Measurements from ENCODE around the gene PGAM2.
A peak's percentile ranks its signal among the peaks of the same experiment; 100 is the strongest.

PGAM2 gene

DNA sequence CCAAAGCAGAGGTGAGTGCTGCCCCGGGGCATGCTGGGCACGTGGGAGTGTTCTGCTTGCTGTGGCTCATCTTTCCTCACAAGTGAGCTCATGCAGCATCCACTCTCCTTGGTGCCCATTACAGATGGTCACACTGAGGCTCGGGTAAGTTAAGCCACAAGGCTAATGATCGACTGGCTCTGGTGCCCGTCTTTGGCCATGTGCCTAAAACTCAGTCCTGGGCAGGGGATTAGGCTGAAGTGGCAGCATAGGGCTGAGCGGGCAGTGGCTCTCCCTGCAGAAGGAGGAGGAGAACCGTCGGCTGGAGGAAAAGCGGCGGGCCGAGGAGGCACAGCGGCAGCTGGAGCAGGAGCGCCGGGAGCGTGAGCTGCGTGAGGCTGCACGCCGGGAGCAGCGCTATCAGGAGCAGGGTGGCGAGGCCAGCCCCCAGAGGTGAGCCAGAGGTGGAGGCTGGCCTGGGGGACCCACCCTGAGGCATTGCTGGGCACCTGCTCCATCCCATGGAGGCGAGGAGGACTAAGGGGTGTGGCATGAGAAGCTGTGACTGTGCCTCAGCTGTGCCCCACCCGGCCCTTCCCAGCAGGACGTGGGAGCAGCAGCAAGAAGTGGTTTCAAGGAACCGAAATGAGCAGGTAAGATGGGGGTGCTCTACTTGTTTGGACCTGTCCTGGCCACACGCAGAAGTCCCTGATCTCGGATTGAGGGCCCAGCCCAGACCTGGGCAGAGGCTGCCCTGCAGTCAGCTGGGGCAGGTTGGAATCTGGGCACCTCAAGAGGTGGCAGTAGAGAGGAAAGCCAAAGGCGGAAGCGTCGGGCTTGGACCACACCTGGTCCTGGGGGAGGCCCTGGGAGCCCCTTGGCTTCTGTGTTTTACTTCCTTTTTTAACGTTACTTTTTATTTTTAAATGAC lies 7.3 kb downstream of the PGAM2 start:
- Histone ChIP-seq H3K36me3 (ENCODE audit: control insufficient read depth, insufficient read depth, low read length) (peaks cover 43% of the 10 kb centered on the region), H3K27ac (ENCODE audit: low read depth, low read length) (no peak overlapping the region), H3K4me3 (ENCODE audit: low read length) (no peak overlapping the region), H3K4me1 (ENCODE audit: control insufficient read depth, insufficient read depth, low read length) (no peaks in the 10 kb centered on the region), H3K27me3 (ENCODE audit: control insufficient read depth, insufficient read depth, low read length) (no peaks in the 10 kb centered on the region), H3K9ac (ENCODE audit: low read length) (no peak overlapping the region)

DNA sequence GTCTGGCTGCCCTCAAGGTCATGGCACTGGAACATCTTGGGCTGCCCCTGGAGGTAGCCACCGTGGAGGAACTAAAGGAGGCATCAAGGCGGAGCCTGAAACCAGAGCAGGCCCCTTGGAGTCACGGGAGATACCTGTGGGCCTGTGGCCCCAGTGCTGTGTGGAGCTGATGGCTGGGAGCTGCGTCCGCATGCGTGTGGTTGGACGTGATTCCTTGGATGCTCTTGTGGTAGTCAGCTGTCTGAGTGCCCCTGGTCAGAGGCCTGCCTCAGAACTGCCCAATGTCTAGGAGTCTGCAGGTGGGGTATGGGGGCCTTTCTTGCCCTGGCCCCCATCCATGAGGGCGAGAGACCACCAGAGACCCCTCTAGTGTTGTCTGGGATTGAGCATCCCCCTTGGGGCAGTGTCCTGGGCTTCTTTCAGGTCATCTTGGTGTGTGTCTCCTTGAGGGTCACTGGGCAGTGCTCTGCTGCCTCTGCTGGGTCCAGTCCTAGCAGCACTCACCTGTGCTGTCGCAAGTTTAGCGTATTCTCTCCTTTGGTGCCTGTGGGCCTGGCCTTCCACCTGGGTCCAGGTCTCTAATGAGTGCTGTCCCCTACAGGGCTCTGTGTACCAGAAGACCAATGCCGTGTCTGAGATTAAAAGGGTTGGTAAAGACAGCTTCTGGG lies 8.1 kb downstream of the PGAM2 start:
- no peak overlapping the region for H3K9ac ChIP-seq (ENCODE audit: low read length)
- H3K36me3 ChIP-seq (ENCODE audit: control insufficient read depth, insufficient read depth, low read length), result peaks cover 47% of the 10 kb centered on the region
- no peak overlapping the region for H3K4me3 ChIP-seq (ENCODE audit: low read length)
- no peak overlapping the region for H3K27ac ChIP-seq (ENCODE audit: low read depth, low read length)
- H3K27me3 ChIP-seq (ENCODE audit: control insufficient read depth, insufficient read depth, low read length), result no peaks in the 10 kb centered on the region
- no peaks in the 10 kb centered on the region for H3K4me1 ChIP-seq (ENCODE audit: control insufficient read depth, insufficient read depth, low read length)

DNA sequence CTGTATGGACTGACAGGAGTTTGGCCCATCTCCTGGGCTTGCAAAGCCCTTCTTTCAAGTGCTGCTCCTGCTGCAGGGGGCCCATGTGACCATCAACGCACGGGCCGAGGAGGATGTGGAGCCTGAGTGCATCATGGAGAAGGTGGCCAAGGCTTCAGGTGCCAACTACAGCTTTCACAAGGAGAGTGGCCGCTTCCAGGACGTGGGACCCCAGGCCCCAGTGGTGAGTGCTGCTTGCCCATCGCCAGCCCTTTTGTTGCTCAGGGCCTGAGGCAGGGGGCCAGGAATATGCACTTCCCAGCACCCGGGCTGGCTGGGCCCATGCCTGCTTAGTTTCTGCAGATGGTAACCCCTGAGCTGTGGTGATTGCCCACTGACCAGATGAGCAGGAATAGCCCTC lies 8.7 kb downstream of the PGAM2 start:
- H3K36me3 ChIP-seq (ENCODE audit: control insufficient read depth, insufficient read depth, low read length), result peaks cover 52% of the 10 kb centered on the region
- H3K27me3 ChIP-seq (ENCODE audit: control insufficient read depth, insufficient read depth, low read length), result no peaks in the 10 kb centered on the region
- H3K4me1 ChIP-seq (ENCODE audit: control insufficient read depth, insufficient read depth, low read length), result no peaks in the 10 kb centered on the region
- no peak overlapping the region for H3K27ac ChIP-seq (ENCODE audit: low read depth, low read length)
- H3K4me3 ChIP-seq (ENCODE audit: low read length), result no peak overlapping the region
- H3K9ac ChIP-seq (ENCODE audit: low read length), result no peak overlapping the region

DNA sequence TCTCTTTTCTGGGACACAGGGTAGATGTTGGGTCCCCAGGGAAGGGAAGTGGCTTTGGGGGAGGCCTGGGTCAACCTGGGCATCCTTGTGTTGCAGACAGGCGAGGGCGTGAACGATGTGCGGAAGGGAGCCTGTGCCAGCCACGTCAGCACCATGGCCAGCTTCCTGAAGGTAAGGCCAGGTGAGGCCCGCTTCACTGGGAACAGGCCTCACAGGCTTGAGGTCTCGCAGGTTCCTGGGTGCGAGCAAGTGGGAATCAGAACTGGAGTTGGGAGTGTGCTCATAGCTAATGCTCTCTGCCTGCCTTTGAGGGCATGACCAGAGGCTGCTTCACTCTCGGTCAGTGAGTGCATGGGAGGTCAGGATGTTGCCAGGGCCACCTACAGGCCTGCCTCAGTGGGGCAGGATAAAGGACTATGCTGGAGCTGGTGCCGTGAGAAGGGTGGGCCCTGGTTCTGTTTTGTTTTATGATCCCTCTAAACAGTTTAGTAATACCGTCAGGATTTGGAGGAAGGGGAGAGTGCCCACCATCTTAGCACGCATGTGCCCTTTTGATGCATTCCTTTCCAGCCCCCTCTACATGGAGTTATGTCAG lies 12.5 kb downstream of the PGAM2 start:
- Histone ChIP-seq H3K27me3 (ENCODE audit: control insufficient read depth, insufficient read depth, low read length) (no peaks in the 10 kb centered on the region), H3K4me3 (ENCODE audit: low read length) (no peak overlapping the region), H3K36me3 (ENCODE audit: control insufficient read depth, insufficient read depth, low read length) (peaks cover 42% of the 10 kb centered on the region), H3K9ac (ENCODE audit: low read length) (no peak overlapping the region), H3K4me1 (ENCODE audit: control insufficient read depth, insufficient read depth, low read length) (no peaks in the 10 kb centered on the region), H3K27ac (ENCODE audit: low read depth, low read length) (no peak overlapping the region)

- Histone ChIP-seq H3K4me3 (ENCODE audit: low read length) (no peak overlapping the region), H3K4me1 (ENCODE audit: control insufficient read depth, insufficient read depth, low read length) (no peaks in the 10 kb centered on the region), H3K27ac (ENCODE audit: low read depth, low read length) (no peak overlapping the region), H3K9ac (ENCODE audit: low read length) (no peak overlapping the region), H3K36me3 (ENCODE audit: control insufficient read depth, insufficient read depth, low read length) (peaks cover 32% of the 10 kb centered on the region), H3K27me3 (ENCODE audit: control insufficient read depth, insufficient read depth, low read length) (no peaks in the 10 kb centered on the region)
Observed at GRCh38 chr7:44051611-44052220, 13.7 kb downstream of the PGAM2 start.

DNA sequence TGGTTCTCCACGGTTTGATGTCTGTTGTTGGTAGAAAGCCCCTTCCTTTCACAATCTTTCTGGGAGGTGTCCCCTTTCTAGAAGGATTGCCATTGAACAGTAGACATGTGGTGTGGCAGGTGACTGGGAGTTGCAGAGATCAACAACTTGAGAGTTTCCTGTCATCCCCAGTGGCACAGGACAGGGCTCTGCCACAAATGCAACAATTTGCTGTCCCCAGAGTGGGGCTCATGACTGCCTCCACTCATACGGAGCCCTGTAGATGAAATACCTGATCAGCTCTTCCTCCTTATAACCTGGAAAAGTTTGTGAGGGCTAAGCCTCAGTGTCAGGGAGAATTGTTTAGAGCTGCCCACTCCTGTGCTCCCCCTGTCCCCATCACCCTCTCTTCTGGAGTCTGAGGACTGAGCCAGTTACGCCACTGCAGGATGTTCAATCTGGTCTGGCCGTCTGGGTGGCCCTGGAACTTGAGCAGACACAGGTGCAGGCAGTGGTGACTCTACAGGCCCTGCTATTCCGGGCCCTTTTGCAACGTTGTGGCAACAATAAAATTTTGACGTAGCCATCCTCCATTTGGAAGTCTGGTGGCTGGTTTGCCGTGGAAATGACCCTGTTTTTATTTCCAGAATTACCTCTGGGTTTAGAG lies 14.3 kb downstream of the PGAM2 start:
- Histone ChIP-seq H3K4me3 (ENCODE audit: low read length) (no peak overlapping the region), H3K27ac (ENCODE audit: low read depth, low read length) (no peak overlapping the region), H3K4me1 (ENCODE audit: control insufficient read depth, insufficient read depth, low read length) (no peaks in the 10 kb centered on the region), H3K27me3 (ENCODE audit: control insufficient read depth, insufficient read depth, low read length) (no peaks in the 10 kb centered on the region), H3K9ac (ENCODE audit: low read length) (no peak overlapping the region), H3K36me3 (ENCODE audit: control insufficient read depth, insufficient read depth, low read length) (peaks cover 29% of the 10 kb centered on the region)

DNA sequence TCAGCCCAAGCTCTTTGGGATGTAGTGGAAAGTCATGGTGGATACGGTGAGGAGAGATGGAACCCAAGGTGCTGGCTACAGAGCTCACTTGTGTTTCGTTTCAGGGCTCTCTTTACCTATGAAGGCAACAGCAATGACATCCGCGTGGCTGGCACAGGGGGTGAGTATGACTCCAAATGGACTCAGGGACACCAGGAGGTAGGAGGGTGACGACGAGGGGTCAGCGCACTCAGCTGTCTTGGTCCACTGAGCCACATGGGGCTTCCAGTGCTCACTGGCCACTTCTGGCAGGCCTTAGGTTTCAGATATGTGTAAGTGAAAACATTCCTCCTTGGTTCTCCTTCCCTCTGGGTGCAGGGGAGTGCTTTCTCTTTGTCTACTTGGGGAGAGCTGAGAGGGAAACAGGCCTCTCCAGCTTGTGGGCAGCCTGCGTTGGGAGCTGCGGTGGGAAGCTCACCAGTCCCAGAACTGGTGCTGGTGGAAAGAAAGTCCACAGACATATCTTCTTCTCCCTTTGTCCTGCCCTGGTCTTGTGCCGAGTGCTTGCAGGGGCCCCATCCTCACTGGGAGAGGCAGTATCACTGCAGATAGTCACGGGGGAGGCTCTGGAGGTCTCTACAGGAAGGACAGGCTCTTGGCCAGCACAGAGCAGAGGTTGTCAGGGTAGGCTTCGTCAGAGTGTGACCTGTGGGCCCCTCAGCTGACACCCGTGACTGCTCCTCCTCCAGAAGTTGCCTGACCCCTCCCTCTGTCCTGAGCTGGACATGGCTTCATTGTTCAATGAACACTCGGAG lies 15.0 kb downstream of the PGAM2 start:
- H3K27ac ChIP-seq (ENCODE audit: low read depth, low read length), result no peak overlapping the region
- H3K36me3 ChIP-seq (ENCODE audit: control insufficient read depth, insufficient read depth, low read length), result peaks cover 29% of the 10 kb centered on the region
- no peaks in the 10 kb centered on the region for H3K27me3 ChIP-seq (ENCODE audit: control insufficient read depth, insufficient read depth, low read length)
- no peak overlapping the region for H3K4me3 ChIP-seq (ENCODE audit: low read length)
- H3K9ac ChIP-seq (ENCODE audit: low read length), result no peak overlapping the region
- H3K4me1 ChIP-seq (ENCODE audit: control insufficient read depth, insufficient read depth, low read length), result peaks cover 4% of the 10 kb centered on the region

DNA sequence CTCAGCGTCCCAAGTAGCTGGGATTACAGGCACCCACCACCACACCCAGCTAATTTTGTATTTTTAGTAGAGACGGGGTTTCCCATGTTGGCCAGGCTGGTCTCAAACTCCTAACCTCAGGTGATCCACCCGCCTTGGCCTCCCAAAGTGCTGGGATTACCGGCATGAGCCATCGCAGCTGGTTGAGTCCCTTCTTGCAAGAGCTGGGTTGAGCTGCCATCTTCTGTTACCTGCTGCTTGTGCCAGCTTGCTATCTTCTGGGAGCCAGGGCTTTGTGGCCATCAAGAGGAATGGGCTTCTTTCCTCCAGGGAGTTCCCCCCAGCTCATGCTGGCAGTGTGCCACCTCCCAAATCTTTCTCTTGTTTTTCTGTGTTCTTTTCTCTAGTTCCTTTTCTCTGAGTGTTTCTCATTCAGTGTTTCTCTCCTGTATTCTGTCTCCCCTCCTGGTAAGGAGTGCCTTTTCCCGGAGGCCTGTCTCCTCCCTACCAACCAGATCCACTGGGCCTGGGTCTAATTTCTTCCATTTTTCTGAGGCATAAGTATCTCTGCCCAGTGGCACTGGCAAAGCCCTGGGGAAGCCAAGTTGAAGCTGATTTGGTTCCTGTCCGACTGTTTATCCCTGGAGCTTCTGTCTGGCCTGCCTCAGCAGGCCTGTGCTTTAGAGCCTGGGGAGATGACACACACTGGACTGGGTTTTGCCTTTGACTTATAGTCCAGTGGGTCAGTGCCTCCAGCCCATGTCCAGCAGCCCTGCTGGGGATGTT lies 17.2 kb downstream of the PGAM2 start:
- H3K4me1 ChIP-seq (ENCODE audit: control insufficient read depth, insufficient read depth, low read length), result peaks cover 11% of the 10 kb centered on the region
- no peak overlapping the region for H3K4me3 ChIP-seq (ENCODE audit: low read length)
- H3K36me3 ChIP-seq (ENCODE audit: control insufficient read depth, insufficient read depth, low read length), result peaks cover 26% of the 10 kb centered on the region
- no peak overlapping the region for H3K27ac ChIP-seq (ENCODE audit: low read depth, low read length)
- H3K27me3 ChIP-seq (ENCODE audit: control insufficient read depth, insufficient read depth, low read length), result no peaks in the 10 kb centered on the region
- H3K9ac ChIP-seq (ENCODE audit: low read length), result no peak overlapping the region

DNA sequence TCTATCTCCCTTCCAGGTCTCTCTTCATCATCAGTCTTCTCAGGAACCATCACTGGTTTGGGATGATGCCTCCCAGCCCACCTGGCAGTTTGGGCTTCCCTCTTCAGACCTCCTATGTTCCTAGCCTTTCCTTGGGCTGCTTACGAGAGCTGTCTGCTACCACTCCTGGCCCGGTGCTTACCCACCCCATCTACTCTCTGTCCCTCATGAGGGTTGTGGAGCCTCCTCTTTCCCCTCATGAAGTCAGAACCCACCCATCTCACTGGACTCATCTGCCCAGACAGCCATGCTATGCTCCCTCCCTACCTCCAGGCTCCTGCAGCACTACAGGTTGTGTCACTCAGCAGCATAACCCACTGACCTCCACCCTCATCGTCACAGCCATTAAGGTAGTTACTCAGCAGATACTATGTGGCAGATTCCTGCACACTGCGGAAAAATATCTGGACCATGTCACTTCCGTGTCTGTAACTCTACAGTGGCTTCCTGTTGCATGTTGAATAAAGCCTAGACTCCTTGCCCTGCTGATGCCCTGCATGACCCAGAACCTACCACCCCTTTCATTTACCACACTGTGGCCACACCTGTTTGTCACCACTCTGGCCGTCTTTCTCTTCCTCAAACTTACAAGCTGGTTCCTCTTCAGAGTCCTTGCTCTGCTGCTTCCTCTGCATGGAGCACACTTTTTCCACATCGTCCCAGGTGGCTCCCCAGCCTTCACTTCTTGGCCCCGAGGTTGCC lies 18.9 kb downstream of the PGAM2 start:
- no peaks in the 10 kb centered on the region for H3K27me3 ChIP-seq (ENCODE audit: control insufficient read depth, insufficient read depth, low read length)
- H3K36me3 ChIP-seq (ENCODE audit: control insufficient read depth, insufficient read depth, low read length), result peaks cover 15% of the 10 kb centered on the region
- H3K4me1 ChIP-seq (ENCODE audit: control insufficient read depth, insufficient read depth, low read length), result peaks cover 11% of the 10 kb centered on the region
- H3K9ac ChIP-seq (ENCODE audit: low read length), result no peak overlapping the region
- H3K27ac ChIP-seq (ENCODE audit: low read depth, low read length), result no peak overlapping the region
- H3K4me3 ChIP-seq (ENCODE audit: low read length), result no peak overlapping the region

- Histone ChIP-seq H3K27ac (ENCODE audit: low read depth, low read length) (peak overlapping the region; percentile 86), H3K4me1 (ENCODE audit: control insufficient read depth, insufficient read depth, low read length) (peaks cover 11% of the 10 kb centered on the region)
Observed at GRCh38 chr7:44045226-44046014, 19.9 kb downstream of the PGAM2 start.

More at GRCh38 chr7:44045226-44046014, 19.9 kb downstream of the PGAM2 start:
- Histone ChIP-seq H3K27me3 (ENCODE audit: control insufficient read depth, insufficient read depth, low read length) (no peaks in the 10 kb centered on the region), H3K4me3 (ENCODE audit: low read length) (peak overlapping the region; percentile 91), H3K9ac (ENCODE audit: low read length) (peak overlapping the region; percentile 91), H3K36me3 (ENCODE audit: control insufficient read depth, insufficient read depth, low read length) (peaks cover 7% of the 10 kb centered on the region)

Data from rectal smooth muscle tissue (tissue), 1 donor.